Progenitor cell of endocrine pancreas (in vitro differentiated cells): Measurements from ENCODE around the gene SURF4. TPM values are rescaled to one million over a fixed set of nuclear protein-coding genes. Genes with fewer than 3 reads are reported as not detected.

Experiments used
- DNase-seq: peaks from one replicate; pipeline ENCODE4 v3.0.0; 2021; ENCODE audit warnings: low spot score; ENCODE audit not compliant: unreplicated experiment
- H3K27ac Mint-ChIP-seq: 2 replicates; pipeline ENCODE4 v1.8.0; 2021; ENCODE audit warnings: mild to moderate bottlenecking, moderate library complexity, mixed read lengths
- H3K27me3 Mint-ChIP-seq: 2 replicates; pipeline ENCODE4 v1.8.0; 2021; ENCODE audit warnings: mixed read lengths
- H3K36me3 Mint-ChIP-seq: 2 replicates; pipeline ENCODE4 v1.8.0; 2022; ENCODE audit warnings: mixed read lengths; ENCODE audit not compliant: insufficient read depth
- H3K4me1 Mint-ChIP-seq: 2 replicates; pipeline ENCODE4 v1.8.0; 2021; ENCODE audit warnings: low read depth, mixed read lengths
- H3K4me3 Mint-ChIP-seq: 2 replicates; pipeline ENCODE4 v1.8.0; 2021; ENCODE audit warnings: low read depth, mild to moderate bottlenecking, moderate library complexity, mixed read lengths
- H3K9me3 Mint-ChIP-seq: 2 replicates; pipeline ENCODE4 v1.8.0; 2021; ENCODE audit warnings: low read depth, mixed read lengths
- total RNA-seq: library from RNA; stranded (reverse); gene quantifications from 2 replicates; pipeline ENCODE4 v1.2.1, GENCODE V29; 2021
- TF ChIP-seq, protein P1 (sequence below): fragments of 200-600 bp; sonication (generic); IDR thresholded peaks from one replicate; pipeline ENCODE4 v1.5.0; 2021; ENCODE audit warnings: antibody characterized with exemption, mild to moderate bottlenecking; ENCODE audit not compliant: unreplicated experiment

The SURF4 gene
- total RNA-seq, 1 donor from 2014 or later: 122 TPM

DNA sequence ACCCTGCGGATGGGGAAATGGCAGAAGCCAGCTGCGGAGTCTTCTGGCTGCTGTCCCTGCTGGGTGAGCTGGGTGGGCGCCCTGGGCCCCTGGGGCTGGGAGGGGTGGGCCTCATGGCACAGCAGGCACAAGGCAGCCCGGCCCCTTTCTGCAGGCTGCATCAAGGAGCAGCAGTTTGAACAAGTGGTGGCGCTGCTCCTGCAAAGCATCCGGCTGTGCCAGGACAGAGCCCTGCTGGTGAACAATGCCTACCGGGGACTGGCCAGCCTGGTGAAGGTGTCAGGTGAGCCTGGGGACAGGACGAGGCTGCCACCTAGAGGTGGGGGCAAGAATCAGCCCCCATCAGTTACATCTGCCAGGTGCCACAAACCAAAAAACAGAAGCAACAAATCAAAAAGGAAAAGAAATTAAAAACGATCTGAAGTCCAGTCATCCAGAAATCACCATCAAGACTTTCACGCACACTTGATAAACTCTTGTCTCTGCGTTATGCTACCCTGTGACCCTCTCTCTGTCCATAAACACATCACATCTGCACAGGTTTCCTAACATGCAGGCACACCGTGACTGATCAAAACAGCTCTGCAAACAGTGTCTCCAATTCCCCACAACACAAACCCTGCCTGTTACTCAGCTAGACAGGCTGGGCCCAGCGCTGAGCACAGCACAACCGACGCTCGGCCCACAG lies 28.1 kb upstream of the SURF4 start:
- H3K27ac Mint-ChIP-seq: no peak overlapping the region

GRCh38 chr9:133402689-133403088 lies 26.8 kb upstream of the SURF4 start:
- no peaks in the 10 kb centered on the region for H3K27me3 Mint-ChIP-seq
- no peak for DNase-seq
- TF ChIP-seq, protein P1, sequence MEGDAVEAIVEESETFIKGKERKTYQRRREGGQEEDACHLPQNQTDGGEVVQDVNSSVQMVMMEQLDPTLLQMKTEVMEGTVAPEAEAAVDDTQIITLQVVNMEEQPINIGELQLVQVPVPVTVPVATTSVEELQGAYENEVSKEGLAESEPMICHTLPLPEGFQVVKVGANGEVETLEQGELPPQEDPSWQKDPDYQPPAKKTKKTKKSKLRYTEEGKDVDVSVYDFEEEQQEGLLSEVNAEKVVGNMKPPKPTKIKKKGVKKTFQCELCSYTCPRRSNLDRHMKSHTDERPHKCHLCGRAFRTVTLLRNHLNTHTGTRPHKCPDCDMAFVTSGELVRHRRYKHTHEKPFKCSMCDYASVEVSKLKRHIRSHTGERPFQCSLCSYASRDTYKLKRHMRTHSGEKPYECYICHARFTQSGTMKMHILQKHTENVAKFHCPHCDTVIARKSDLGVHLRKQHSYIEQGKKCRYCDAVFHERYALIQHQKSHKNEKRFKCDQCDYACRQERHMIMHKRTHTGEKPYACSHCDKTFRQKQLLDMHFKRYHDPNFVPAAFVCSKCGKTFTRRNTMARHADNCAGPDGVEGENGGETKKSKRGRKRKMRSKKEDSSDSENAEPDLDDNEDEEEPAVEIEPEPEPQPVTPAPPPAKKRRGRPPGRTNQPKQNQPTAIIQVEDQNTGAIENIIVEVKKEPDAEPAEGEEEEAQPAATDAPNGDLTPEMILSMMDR: no peak
- no peaks in the 10 kb centered on the region for H3K4me1 Mint-ChIP-seq
- H3K36me3 Mint-ChIP-seq: peaks cover 9% of the 10 kb centered on the region
- no peaks in the 10 kb centered on the region for H3K9me3 Mint-ChIP-seq
- no peak overlapping the region for H3K27ac Mint-ChIP-seq
- H3K4me3 Mint-ChIP-seq: no peak overlapping the region

More for the DNA sequence above, 28.1 kb upstream of the SURF4 start:
- Mint-ChIP-seq H3K4me3 (no peak overlapping the region), H3K36me3 (peaks cover 9% of the 10 kb centered on the region), H3K27me3 (no peaks in the 10 kb centered on the region), H3K4me1 (no peaks in the 10 kb centered on the region), H3K9me3 (no peaks in the 10 kb centered on the region)
- DNase-seq: no peak
- TF ChIP-seq, protein P1: peak; percentile 50

DNA sequence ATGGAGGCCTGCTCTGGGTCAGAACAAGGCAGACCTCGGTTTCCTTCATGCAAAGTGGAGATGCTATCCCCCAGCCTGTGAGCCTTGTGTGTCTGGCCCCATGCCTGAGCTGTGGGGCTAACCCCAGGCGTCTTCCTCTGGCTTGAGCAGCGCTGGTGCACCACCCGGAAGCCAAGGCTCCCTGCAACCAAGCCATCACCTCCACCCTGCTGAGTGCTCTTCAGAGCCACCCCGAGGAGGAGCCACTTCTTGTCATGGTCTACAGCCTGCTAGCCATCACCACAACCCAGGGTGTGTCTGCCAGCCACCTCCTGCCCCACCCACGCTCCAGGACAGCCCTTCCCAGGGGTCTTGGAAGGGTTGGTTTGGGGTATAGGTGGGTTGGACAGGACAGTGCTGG lies 25.7 kb upstream of the SURF4 start:
- no peak overlapping the region for H3K27ac Mint-ChIP-seq
- H3K27me3 Mint-ChIP-seq: peaks cover 5% of the 10 kb centered on the region
- no peaks in the 10 kb centered on the region for H3K4me1 Mint-ChIP-seq
- H3K36me3 Mint-ChIP-seq: peaks cover 4% of the 10 kb centered on the region
- TF ChIP-seq, protein P1: no peak
- H3K4me3 Mint-ChIP-seq: no peak overlapping the region
- H3K9me3 Mint-ChIP-seq: no peaks in the 10 kb centered on the region
- DNase-seq: no peak

GRCh38 chr9:133400292-133400691 lies 24.4 kb upstream of the SURF4 start:
- peaks cover 9% of the 10 kb centered on the region for H3K27me3 Mint-ChIP-seq
- H3K4me1 Mint-ChIP-seq: no peaks in the 10 kb centered on the region
- H3K9me3 Mint-ChIP-seq: no peaks in the 10 kb centered on the region
- TF ChIP-seq, protein P1: no peak
- H3K4me3 Mint-ChIP-seq: no peak overlapping the region
- no peak for DNase-seq
- no peak overlapping the region for H3K27ac Mint-ChIP-seq
- H3K36me3 Mint-ChIP-seq: peaks cover 3% of the 10 kb centered on the region

- no peaks in the 10 kb centered on the region for H3K4me1 Mint-ChIP-seq
- H3K36me3 Mint-ChIP-seq: no peaks in the 10 kb centered on the region
- no peaks in the 10 kb centered on the region for H3K9me3 Mint-ChIP-seq
- TF ChIP-seq, protein P1: no peak
- peaks cover 9% of the 10 kb centered on the region for H3K27me3 Mint-ChIP-seq
- no peak overlapping the region for H3K27ac Mint-ChIP-seq
- no peak overlapping the region for H3K4me3 Mint-ChIP-seq
- DNase-seq: no peak
Observed at GRCh38 chr9:133397895-133398294, 22.0 kb upstream of the SURF4 start.
